SK-N-MC (cell line): ENCODE data around the gene EPN3.

Source experiments
- EZH2 ChIP-seq: fragments of 200-600 bp; sonication (generic); IDR thresholded peaks from one replicate; pipeline ENCODE4 v1.6.1; 2017; ENCODE audit warnings: antibody characterized with exemption
- FOXP2 ChIP-seq: optimal IDR thresholded peaks from 2 replicates; pipeline ENCODE3; 2011; ENCODE audit warnings: mild to moderate bottlenecking, moderate library complexity; ENCODE audit not compliant: insufficient read depth; ENCODE audit errors: extremely low read length, control extremely low read depth

DNA sequence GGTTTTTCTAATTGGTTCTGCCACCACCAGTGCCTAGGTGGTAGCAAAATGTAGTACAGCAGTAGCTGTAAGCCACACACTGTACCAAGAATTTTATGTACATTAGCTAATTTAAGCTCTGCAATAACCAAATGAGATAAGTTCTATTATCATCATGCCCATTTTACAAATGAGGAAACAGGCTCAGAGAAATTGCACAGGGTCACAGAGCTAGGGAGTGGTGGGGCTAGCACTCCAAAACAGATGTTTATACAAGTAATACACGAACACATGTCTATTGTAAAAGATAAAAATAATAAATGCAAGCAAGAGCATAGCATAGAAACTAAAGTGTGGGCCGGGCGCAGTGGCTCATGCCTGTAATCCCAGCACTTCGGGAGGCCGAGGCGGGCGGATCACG, 40.3 kb upstream of the EPN3 start:
- TF ChIP-seq EZH2 (no peak), FOXP2 (no peak)
